ENCODE data around the gene NTF3. TPM values are rescaled to one million over a fixed set of nuclear protein-coding genes. Genes with fewer than 3 reads are reported as not detected.
A peak's percentile ranks its signal among the peaks of the same experiment; 100 is the strongest.

NTF3 gene
- total and polyA plus RNA-seq, 2 donors (not counting 1 experiment from before 2014, with no cell fraction given): 5.9 to 12.5 TPM

- DNase-seq (ENCODE audit: low read depth in 2 of 2): peak in 1 of 2 donors; percentile 48
These were observed 24.7 kb upstream of the NTF3 start for GRCh38 chr12:5407034-5407856.

DNA sequence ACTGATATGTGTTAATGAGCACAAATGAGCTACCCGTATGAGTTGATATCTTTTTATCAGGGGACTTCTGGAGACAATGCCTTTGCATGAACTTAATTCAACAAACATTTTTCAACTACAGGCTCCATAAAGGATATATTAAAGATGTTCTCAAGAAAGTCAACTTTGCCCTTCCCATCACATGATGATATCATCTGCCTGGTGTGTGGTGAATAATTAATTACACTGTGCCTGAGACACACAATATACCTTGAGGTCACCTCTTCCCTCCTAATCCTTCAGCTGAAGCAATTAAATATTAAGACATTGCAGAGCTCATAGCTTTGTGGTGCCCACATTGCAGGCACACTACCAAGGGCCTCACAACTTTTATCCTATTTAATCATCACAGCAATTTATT lies 22.3 kb upstream of the NTF3 start:
- no peak for TF ChIP-seq EZH2 (IDR thresholded peaks at IDR 0.05; ENCODE audit: low read length, missing control alignments)
- TF ChIP-seq, protein P1, sequence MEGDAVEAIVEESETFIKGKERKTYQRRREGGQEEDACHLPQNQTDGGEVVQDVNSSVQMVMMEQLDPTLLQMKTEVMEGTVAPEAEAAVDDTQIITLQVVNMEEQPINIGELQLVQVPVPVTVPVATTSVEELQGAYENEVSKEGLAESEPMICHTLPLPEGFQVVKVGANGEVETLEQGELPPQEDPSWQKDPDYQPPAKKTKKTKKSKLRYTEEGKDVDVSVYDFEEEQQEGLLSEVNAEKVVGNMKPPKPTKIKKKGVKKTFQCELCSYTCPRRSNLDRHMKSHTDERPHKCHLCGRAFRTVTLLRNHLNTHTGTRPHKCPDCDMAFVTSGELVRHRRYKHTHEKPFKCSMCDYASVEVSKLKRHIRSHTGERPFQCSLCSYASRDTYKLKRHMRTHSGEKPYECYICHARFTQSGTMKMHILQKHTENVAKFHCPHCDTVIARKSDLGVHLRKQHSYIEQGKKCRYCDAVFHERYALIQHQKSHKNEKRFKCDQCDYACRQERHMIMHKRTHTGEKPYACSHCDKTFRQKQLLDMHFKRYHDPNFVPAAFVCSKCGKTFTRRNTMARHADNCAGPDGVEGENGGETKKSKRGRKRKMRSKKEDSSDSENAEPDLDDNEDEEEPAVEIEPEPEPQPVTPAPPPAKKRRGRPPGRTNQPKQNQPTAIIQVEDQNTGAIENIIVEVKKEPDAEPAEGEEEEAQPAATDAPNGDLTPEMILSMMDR (conservative IDR thresholded peaks at IDR 0.05 in 1 of 2, IDR thresholded peaks at IDR 0.05 in 1 of 2; ENCODE audit: low read depth in 1 of 2, low read length in 2 of 2): no peak
- no peaks in the 10 kb centered on the region for H3K36me3 ChIP-seq (ENCODE audit: control insufficient read depth, insufficient read depth, low read length)
- H3K4me2 ChIP-seq (ENCODE audit: extremely low read depth, insufficient read depth, low read length): no peak overlapping the region
- no peak overlapping the region for H3K9ac ChIP-seq (ENCODE audit: insufficient read depth, low read length)
- H3K27me3 ChIP-seq (ENCODE audit: control insufficient read depth, insufficient read depth, low read length): peaks cover 2% of the 10 kb centered on the region
- no peak overlapping the region for H3K4me3 ChIP-seq (replicated peaks in 1 of 4; ENCODE audit: control extremely low read depth in 1 of 4, insufficient read depth in 1 of 4, low read depth in 3 of 4, low read length in 4 of 4)
- no peaks in the 10 kb centered on the region for H3K9me3 ChIP-seq (ENCODE audit: control insufficient read depth, insufficient read depth, low read depth, low read length)
- H2AFZ ChIP-seq (ENCODE audit: low read length): no peak overlapping the region
- no peak overlapping the region for H3K27ac ChIP-seq (ENCODE audit: insufficient read depth, low read length)
- no peak for DNase-seq (ENCODE audit: low read depth in 2 of 2)
- H3K4me1 ChIP-seq (ENCODE audit: control insufficient read depth, extremely low read depth, insufficient read depth, low read length): no peaks in the 10 kb centered on the region
- H4K20me1 ChIP-seq (ENCODE audit: control insufficient read depth, extremely low read depth, insufficient read depth, low read length): no peaks in the 10 kb centered on the region
- no peaks in the 10 kb centered on the region for H3K79me2 ChIP-seq (ENCODE audit: control insufficient read depth, insufficient read depth, low read length)

More at GRCh38 chr12:5407034-5407856, 24.7 kb upstream of the NTF3 start:
- Histone ChIP-seq H3K79me2 (ENCODE audit: control insufficient read depth, insufficient read depth, low read length) (no peaks in the 10 kb centered on the region), H3K9me3 (ENCODE audit: control insufficient read depth, insufficient read depth, low read depth, low read length) (no peaks in the 10 kb centered on the region), H3K4me1 (ENCODE audit: control insufficient read depth, extremely low read depth, insufficient read depth, low read length) (no peaks in the 10 kb centered on the region), H2AFZ (ENCODE audit: low read length) (no peak overlapping the region), H3K36me3 (ENCODE audit: control insufficient read depth, insufficient read depth, low read length) (no peaks in the 10 kb centered on the region), H3K9ac (ENCODE audit: insufficient read depth, low read length) (no peak overlapping the region), H3K4me2 (ENCODE audit: extremely low read depth, insufficient read depth, low read length) (no peak overlapping the region), H4K20me1 (ENCODE audit: control insufficient read depth, extremely low read depth, insufficient read depth, low read length) (no peaks in the 10 kb centered on the region), H3K27ac (ENCODE audit: insufficient read depth, low read length) (no peak overlapping the region), H3K27me3 (ENCODE audit: control insufficient read depth, insufficient read depth, low read length) (peaks cover 2% of the 10 kb centered on the region), H3K4me3 (replicated peaks in 1 of 4; ENCODE audit: control extremely low read depth in 1 of 4, insufficient read depth in 1 of 4, low read depth in 3 of 4, low read length in 4 of 4) (no peak overlapping the region)
- TF ChIP-seq EZH2 (IDR thresholded peaks at IDR 0.05; ENCODE audit: low read length, missing control alignments): no peak
- TF ChIP-seq, protein P1 (conservative IDR thresholded peaks at IDR 0.05 in 1 of 2, IDR thresholded peaks at IDR 0.05 in 1 of 2; ENCODE audit: low read depth in 1 of 2, low read length in 2 of 2): no peak

- TF ChIP-seq, protein P1 (conservative IDR thresholded peaks at IDR 0.05 in 1 of 2, IDR thresholded peaks at IDR 0.05 in 1 of 2; ENCODE audit: low read depth in 1 of 2, low read length in 2 of 2): no peak
- TF ChIP-seq EZH2 (IDR thresholded peaks at IDR 0.05; ENCODE audit: low read length, missing control alignments): no peak
- H3K4me1 ChIP-seq (ENCODE audit: control insufficient read depth, extremely low read depth, insufficient read depth, low read length): no peaks in the 10 kb centered on the region
- H3K79me2 ChIP-seq (ENCODE audit: control insufficient read depth, insufficient read depth, low read length): no peaks in the 10 kb centered on the region
- H3K36me3 ChIP-seq (ENCODE audit: control insufficient read depth, insufficient read depth, low read length): no peaks in the 10 kb centered on the region
- H3K9ac ChIP-seq (ENCODE audit: insufficient read depth, low read length): no peak overlapping the region
- no peak overlapping the region for H3K27ac ChIP-seq (ENCODE audit: insufficient read depth, low read length)
- no peaks in the 10 kb centered on the region for H4K20me1 ChIP-seq (ENCODE audit: control insufficient read depth, extremely low read depth, insufficient read depth, low read length)
- no peaks in the 10 kb centered on the region for H3K9me3 ChIP-seq (ENCODE audit: control insufficient read depth, insufficient read depth, low read depth, low read length)
- DNase-seq (ENCODE audit: low read depth in 2 of 2): no peak
- H3K4me3 ChIP-seq (replicated peaks in 1 of 4; ENCODE audit: control extremely low read depth in 1 of 4, insufficient read depth in 1 of 4, low read depth in 3 of 4, low read length in 4 of 4): no peak overlapping the region
- no peak overlapping the region for H3K4me2 ChIP-seq (ENCODE audit: extremely low read depth, insufficient read depth, low read length)
- no peaks in the 10 kb centered on the region for H3K27me3 ChIP-seq (ENCODE audit: control insufficient read depth, insufficient read depth, low read length)
- H2AFZ ChIP-seq (ENCODE audit: low read length): no peak overlapping the region
These were observed 15.3 kb upstream of the NTF3 start for GRCh38 chr12:5416571-5416970.
